ENCODE measurements around the gene CFAP45.

The CFAP45 gene

DNA sequence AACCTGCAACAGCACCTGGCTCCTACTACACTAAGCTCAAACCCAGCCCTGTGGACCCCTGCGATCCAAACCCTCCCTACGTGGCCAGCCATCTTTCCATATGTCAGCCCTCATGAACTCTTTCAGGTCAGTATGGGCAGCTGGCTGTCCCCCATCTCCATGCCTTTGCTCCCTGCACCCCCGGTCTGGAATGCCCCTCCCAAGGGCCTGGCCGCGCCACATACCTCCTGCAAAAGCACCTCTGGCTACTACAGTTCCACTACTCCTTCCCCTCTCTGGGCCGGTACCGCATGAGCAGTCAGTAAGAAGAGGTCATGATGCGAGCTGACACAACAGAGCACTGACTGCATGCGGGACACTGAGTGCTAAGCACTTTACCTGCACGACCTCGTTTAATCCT, 35.3 kb upstream of the CFAP45 start:
- H3K4me3 ChIP-seq (ENCODE audit: low read depth, low read length) = no peak overlapping the region
- H3K27me3 ChIP-seq (ENCODE audit: control insufficient read depth, insufficient read depth, low read length) = no peaks in the 10 kb centered on the region
- H3K36me3 ChIP-seq (ENCODE audit: control insufficient read depth, insufficient read depth, low read length) = peaks cover 5% of the 10 kb centered on the region

DNA sequence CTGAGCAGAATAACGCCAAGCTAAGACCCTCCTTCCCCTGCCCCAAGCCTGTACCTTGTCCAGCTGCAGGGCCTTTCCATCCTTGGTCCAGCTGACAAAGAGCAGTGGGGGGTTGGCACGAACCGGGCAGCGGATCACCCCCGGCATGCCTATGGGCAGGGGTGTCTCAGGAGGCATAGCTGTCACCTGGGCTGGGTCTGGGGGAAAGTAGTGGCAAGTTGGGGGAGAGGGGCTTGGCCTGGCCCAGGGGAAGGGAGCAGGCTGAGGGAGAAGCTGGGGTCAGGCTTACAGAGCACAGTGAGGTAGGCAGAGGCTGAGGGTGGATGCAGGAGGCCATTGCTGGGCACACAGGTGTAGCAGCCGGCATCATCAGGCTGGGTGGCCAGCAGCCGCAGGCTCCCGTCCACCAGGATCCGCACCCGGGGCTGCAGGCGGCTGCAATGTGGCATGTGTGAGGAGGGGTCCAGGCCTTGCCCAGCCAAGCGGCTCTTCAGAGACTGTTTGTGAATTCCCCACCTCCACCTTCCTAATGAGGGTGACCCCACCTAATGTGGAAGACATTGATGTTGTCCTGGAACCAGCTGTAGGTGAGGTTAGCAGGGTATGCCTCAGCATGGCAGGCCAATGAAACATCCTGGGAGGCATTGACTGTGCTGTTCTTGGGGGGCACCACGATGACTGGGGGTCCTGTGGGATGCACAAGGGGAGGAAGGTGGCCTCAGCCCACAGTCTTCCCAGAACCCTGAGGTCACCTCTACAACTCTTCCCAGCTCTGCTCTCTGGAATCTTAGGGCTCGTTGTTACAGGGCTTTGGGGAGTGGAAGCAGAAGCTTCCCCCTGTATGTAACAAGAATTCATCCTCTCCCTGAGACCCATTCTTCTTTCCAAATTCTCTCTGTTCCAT, 34.4 kb upstream of the CFAP45 start:
- Histone ChIP-seq H3K27ac (ENCODE audit: low read depth, low read length) (no peak overlapping the region), H3K9ac (ENCODE audit: low read length) (no peak overlapping the region), H3K27me3 (ENCODE audit: control insufficient read depth, insufficient read depth, low read length) (no peaks in the 10 kb centered on the region), H3K9me3 (ENCODE audit: control insufficient read depth, insufficient read depth, low read depth, low read length) (no peaks in the 10 kb centered on the region), H3K4me3 (ENCODE audit: low read depth, low read length) (no peak overlapping the region), H3K4me1 (ENCODE audit: control insufficient read depth, insufficient read depth, low read length) (peaks cover 30% of the 10 kb centered on the region), H3K36me3 (ENCODE audit: control insufficient read depth, insufficient read depth, low read length) (peaks cover 5% of the 10 kb centered on the region)

More for the DNA sequence above, 35.3 kb upstream of the CFAP45 start:
- no peak overlapping the region for H3K9ac ChIP-seq (ENCODE audit: low read length)
- no peaks in the 10 kb centered on the region for H3K9me3 ChIP-seq (ENCODE audit: control insufficient read depth, insufficient read depth, low read depth, low read length)
- H3K27ac ChIP-seq (ENCODE audit: low read depth, low read length) = no peak overlapping the region
- H3K4me1 ChIP-seq (ENCODE audit: control insufficient read depth, insufficient read depth, low read length) = peaks cover 23% of the 10 kb centered on the region

- no peak overlapping the region for H3K4me3 ChIP-seq (ENCODE audit: low read depth, low read length)
- H3K4me1 ChIP-seq (ENCODE audit: control insufficient read depth, insufficient read depth, low read length) = peaks cover 35% of the 10 kb centered on the region
- no peak overlapping the region for H3K9ac ChIP-seq (ENCODE audit: low read length)
- H3K27ac ChIP-seq (ENCODE audit: low read depth, low read length) = no peak overlapping the region
- H3K27me3 ChIP-seq (ENCODE audit: control insufficient read depth, insufficient read depth, low read length) = no peaks in the 10 kb centered on the region
- H3K36me3 ChIP-seq (ENCODE audit: control insufficient read depth, insufficient read depth, low read length) = peaks cover 5% of the 10 kb centered on the region
- H3K9me3 ChIP-seq (ENCODE audit: control insufficient read depth, insufficient read depth, low read depth, low read length) = no peaks in the 10 kb centered on the region
These were observed 33.4 kb upstream of the CFAP45 start for GRCh38 chr1:159933347-159933746.

DNA sequence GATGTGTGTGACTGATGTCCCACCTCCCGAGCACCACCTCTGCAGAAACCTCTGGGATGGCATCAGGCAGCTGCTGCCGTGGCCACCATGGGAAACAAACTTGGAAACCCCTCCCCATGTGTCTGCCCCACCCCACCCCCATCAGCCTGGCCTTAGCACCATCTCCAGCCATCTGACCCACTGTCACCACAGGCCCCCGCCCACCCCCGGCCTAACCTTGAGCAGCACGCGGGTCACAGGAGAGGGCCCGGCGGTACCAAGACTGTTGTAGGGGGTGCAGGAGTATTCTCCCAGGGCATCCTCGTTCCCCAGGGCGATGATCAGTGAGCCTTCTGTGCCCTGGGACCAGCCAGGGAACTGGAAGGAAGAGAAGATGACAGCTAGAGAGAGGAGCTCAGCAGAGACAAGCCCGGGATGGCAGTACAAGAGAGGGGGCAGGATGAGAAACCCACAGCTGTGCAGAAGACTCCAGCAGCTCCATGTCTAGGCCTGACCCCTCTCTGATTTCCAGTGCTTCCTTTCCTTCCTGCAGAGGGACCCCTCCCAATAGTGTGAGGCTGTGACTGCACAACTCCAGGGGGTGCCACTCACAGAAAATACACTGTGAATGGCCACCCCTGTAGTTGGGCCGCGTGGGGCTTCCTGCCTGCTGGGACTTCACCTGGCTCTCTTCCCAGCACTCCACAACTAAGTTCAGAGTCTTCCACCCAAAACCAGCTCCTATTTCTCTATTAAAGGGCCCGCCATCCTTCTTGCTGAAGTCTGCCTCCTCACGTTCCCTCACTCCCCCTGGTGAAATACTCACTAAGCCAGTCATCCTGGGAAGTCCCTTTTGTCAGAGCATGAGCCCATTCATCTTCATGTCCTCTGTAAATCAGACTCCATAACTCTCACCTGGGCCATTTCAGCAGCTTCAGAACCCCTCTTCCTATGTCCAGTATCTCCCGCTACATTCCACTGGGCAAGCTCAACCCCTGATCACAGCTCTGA, 32.6 kb upstream of the CFAP45 start:
- Histone ChIP-seq H3K36me3 (ENCODE audit: control insufficient read depth, insufficient read depth, low read length) (peaks cover 8% of the 10 kb centered on the region), H3K4me3 (ENCODE audit: low read depth, low read length) (no peak overlapping the region), H3K27me3 (ENCODE audit: control insufficient read depth, insufficient read depth, low read length) (no peaks in the 10 kb centered on the region), H3K4me1 (ENCODE audit: control insufficient read depth, insufficient read depth, low read length) (peaks cover 30% of the 10 kb centered on the region), H3K27ac (ENCODE audit: low read depth, low read length) (no peak overlapping the region), H3K9ac (ENCODE audit: low read length) (no peak overlapping the region), H3K9me3 (ENCODE audit: control insufficient read depth, insufficient read depth, low read depth, low read length) (no peaks in the 10 kb centered on the region)

DNA sequence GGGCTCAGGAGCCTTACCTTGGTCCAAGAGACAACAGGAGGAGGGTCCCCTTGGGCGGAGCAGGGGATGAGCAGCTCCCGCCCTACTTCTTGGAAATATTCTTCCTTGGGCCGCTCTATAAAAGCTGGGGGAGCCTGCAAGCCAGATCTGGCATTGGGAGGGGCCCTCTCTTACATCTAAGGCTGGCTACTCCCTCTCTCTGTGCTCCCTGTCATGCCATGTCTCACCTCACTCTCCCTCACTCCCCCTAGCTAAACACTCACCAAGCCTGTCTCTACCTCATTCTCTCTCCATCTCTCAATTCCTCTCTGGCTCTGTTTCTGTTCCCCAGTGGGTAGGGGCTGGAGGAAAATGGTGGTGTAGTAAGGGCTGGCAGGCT, 31.8 kb upstream of the CFAP45 start:
- Histone ChIP-seq H3K27me3 (ENCODE audit: control insufficient read depth, insufficient read depth, low read length) (no peaks in the 10 kb centered on the region), H3K36me3 (ENCODE audit: control insufficient read depth, insufficient read depth, low read length) (peaks cover 12% of the 10 kb centered on the region), H3K9ac (ENCODE audit: low read length) (no peak overlapping the region), H3K27ac (ENCODE audit: low read depth, low read length) (no peak overlapping the region), H3K9me3 (ENCODE audit: control insufficient read depth, insufficient read depth, low read depth, low read length) (no peaks in the 10 kb centered on the region), H3K4me3 (ENCODE audit: low read depth, low read length) (no peak overlapping the region), H3K4me1 (ENCODE audit: control insufficient read depth, insufficient read depth, low read length) (peaks cover 22% of the 10 kb centered on the region)

- Histone ChIP-seq H3K36me3 (ENCODE audit: control insufficient read depth, insufficient read depth, low read length) (peaks cover 12% of the 10 kb centered on the region), H3K27ac (ENCODE audit: low read depth, low read length) (no peak overlapping the region), H3K4me1 (ENCODE audit: control insufficient read depth, insufficient read depth, low read length) (peaks cover 18% of the 10 kb centered on the region), H3K9me3 (ENCODE audit: control insufficient read depth, insufficient read depth, low read depth, low read length) (no peaks in the 10 kb centered on the region), H3K27me3 (ENCODE audit: control insufficient read depth, insufficient read depth, low read length) (no peaks in the 10 kb centered on the region), H3K4me3 (ENCODE audit: low read depth, low read length) (no peak overlapping the region), H3K9ac (ENCODE audit: low read length) (no peak overlapping the region)
These were observed 31.3 kb upstream of the CFAP45 start for GRCh38 chr1:159931101-159931794.

GRCh38 chr1:159930634-159931033, 30.7 kb upstream of the CFAP45 start:
- H3K4me1 ChIP-seq (ENCODE audit: control insufficient read depth, insufficient read depth, low read length) = peaks cover 19% of the 10 kb centered on the region
- H3K27me3 ChIP-seq (ENCODE audit: control insufficient read depth, insufficient read depth, low read length) = no peaks in the 10 kb centered on the region
- H3K4me3 ChIP-seq (ENCODE audit: low read depth, low read length) = no peak overlapping the region
- peaks cover 12% of the 10 kb centered on the region for H3K36me3 ChIP-seq (ENCODE audit: control insufficient read depth, insufficient read depth, low read length)
- H3K9ac ChIP-seq (ENCODE audit: low read length) = no peak overlapping the region
- no peaks in the 10 kb centered on the region for H3K9me3 ChIP-seq (ENCODE audit: control insufficient read depth, insufficient read depth, low read depth, low read length)
- no peak overlapping the region for H3K27ac ChIP-seq (ENCODE audit: low read depth, low read length)

DNA sequence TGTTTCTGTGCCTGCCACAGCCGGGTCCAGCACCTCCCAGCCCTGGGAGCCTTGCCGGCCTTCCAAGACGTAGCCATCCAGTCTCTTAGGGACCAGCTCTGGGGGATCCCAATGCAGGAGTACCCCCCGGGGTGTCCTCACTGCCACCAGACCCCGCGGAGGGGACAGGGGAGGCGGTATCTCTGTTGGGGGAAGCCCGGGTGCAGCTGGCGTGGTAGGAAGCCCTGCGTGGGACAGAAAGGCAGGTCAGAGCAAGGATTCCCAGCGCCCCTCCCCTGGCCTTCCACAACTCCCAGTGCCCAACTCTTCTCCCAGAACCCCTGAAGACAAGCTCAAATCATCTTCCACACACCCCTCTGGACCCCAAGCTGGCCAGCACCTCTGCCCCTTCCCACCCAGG, 30.3 kb upstream of the CFAP45 start:
- Histone ChIP-seq H3K9me3 (ENCODE audit: control insufficient read depth, insufficient read depth, low read depth, low read length) (no peaks in the 10 kb centered on the region), H3K4me1 (ENCODE audit: control insufficient read depth, insufficient read depth, low read length) (peaks cover 20% of the 10 kb centered on the region), H3K9ac (ENCODE audit: low read length) (no peak overlapping the region), H3K4me3 (ENCODE audit: low read depth, low read length) (no peak overlapping the region), H3K36me3 (ENCODE audit: control insufficient read depth, insufficient read depth, low read length) (peaks cover 12% of the 10 kb centered on the region), H3K27ac (ENCODE audit: low read depth, low read length) (no peak overlapping the region), H3K27me3 (ENCODE audit: control insufficient read depth, insufficient read depth, low read length) (no peaks in the 10 kb centered on the region)

DNA sequence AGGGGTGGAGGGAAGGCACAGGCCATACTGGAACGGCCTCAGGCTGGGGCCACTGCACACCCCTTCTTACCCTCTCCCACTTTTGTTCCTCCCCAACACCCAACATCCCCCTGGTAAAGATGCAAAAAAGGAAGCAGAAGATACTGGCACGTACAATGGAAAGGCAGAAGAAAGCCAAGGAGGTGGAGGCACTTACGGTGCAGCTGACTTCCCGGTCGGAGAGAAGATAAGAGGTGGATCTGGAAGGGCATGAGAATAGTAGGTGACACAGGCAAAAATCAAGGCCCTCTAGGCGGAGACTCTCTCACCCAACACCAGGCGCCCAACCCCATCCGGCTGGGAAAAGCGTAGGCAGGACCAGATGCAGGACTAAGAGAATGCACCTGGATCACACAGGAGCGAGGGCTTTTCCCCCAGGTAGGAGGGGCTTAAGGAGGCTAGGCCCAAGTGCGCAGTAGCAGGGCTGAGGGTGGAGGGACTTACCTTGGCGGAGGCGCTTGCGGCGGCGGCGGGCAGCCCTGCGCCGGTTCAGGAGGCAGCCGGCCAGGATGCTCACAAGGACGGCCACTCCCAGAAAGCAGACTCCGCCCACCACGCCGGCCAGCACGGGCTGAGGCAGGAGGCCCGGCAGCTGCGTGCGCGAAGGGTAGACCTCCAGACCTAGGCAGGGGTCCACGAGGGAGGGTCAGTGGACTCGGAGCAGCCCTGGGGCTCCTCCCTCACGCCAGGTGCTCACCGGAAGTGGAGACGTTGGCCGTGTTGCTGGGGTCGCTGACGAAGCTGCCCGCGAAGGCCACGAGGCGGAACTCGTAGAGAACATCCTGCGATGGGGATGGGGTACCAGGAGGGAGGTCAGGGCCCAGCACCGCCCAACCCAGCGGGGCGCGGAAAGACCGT, 29.4 kb upstream of the CFAP45 start:
- Histone ChIP-seq H3K27ac (ENCODE audit: low read depth, low read length) (no peak overlapping the region; the same call in 1 of the 2 replicates), H3K9ac (ENCODE audit: low read length) (peak overlapping the region; percentile 44), H3K27me3 (ENCODE audit: control insufficient read depth, insufficient read depth, low read length) (no peaks in the 10 kb centered on the region), H3K4me1 (ENCODE audit: control insufficient read depth, insufficient read depth, low read length) (peaks cover 20% of the 10 kb centered on the region), H3K4me3 (ENCODE audit: low read depth, low read length) (peak overlapping the region; percentile 51), H3K9me3 (ENCODE audit: control insufficient read depth, insufficient read depth, low read depth, low read length) (no peaks in the 10 kb centered on the region), H3K36me3 (ENCODE audit: control insufficient read depth, insufficient read depth, low read length) (peaks cover 7% of the 10 kb centered on the region; the same call in 1 of the 2 replicates)
